HT1080 (cell line): ENCODE results near the gene CALR3. TPM values are rescaled to one million over a fixed set of nuclear protein-coding genes. Genes with fewer than 3 reads are reported as not detected.
"Not testable (repeated sequence)": the region's sequence is repeated elsewhere in the genome, so short reads cannot be mapped to it uniquely, and the experiment has no call there.

Experiments used
- DNase-seq: peaks from one replicate; pipeline ENCODE4 v3.0.0-alpha.2; 2015; ENCODE audit warnings: low read depth
- total RNA-seq: library from RNA; depleted of rRNA; stranded (reverse); fragments of >200 nt; shearing (Covaris generic); gene quantifications from 2 replicates; pipeline ENCODE4 v1.2.3, GENCODE V29; 2014

Gene CALR3
- total RNA-seq, 1 experiment from 2014 or later = not detected

DNA sequence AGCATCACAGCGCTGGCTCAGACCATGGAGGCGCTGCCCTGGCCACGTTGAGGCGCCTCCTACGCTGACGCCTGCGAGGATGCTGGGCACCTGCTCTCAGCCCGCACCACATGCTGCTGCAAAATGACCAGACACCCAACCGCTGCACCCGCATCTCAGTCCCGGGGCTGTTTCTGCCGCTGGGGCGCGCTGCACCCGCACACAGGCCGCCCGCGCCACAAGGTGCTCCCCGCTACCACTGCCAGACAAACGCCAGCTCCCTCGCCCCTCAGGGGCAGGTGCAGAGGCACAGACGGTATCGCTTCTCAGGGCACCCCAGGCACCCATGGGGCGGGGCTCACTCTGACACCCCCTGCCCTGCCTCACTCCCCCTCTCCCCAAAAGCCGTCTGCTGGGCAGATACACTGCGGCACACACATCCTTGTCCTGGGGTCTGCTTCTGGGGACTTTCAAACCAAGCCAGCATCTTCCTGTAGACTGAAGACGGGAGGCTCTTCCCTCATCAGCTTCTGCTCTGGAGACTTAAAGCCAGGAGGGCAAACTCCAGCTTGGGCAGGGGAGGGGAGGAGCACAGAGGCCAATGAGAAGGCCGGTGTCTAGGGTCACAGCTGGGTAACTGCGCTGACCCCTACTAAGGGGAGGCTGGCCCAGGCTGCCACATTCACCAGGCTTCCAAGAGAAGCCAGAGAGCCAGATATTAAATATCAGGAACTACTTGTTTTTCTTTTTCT lies 29.9 kb upstream of the CALR3 start:
- DNase-seq = no peak

DNA sequence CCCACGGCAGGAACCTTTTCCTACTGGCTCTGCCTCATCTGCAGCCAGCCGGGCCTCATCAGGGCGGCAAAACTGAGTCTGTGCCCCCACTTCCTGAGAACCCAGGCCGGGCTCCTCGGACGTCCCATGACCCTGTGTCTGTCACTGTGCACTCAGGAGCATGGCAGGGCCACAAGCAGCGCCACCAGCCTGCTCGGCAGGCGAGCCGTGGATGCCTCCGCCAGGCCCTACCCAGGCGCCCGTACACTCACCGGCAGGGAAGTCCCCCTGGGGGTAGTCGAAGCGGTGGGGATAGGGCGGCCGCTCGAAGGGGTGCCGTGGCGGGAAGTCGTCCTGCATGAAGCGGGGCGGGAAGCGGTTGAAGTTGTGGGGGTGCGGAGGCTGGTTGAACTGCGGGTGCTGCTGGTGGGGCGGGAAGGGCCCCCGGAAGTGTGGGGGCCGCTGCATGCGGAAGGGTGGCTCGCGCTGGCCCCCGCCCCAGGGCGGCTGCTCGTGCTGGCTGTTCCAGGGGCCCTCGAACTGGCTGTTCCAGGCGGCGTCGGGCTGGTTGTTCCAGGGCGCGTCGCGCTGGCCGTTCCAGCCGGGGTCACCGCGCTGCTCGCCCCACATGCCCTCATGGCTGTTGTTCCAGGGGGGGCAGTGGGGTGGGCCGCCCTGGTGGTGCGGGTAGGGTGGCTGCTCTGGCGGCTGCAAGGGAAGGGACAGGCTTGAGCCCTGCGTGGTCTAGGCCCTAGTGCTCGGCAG lies 29.2 kb upstream of the CALR3 start:
- no peak for DNase-seq

DNA sequence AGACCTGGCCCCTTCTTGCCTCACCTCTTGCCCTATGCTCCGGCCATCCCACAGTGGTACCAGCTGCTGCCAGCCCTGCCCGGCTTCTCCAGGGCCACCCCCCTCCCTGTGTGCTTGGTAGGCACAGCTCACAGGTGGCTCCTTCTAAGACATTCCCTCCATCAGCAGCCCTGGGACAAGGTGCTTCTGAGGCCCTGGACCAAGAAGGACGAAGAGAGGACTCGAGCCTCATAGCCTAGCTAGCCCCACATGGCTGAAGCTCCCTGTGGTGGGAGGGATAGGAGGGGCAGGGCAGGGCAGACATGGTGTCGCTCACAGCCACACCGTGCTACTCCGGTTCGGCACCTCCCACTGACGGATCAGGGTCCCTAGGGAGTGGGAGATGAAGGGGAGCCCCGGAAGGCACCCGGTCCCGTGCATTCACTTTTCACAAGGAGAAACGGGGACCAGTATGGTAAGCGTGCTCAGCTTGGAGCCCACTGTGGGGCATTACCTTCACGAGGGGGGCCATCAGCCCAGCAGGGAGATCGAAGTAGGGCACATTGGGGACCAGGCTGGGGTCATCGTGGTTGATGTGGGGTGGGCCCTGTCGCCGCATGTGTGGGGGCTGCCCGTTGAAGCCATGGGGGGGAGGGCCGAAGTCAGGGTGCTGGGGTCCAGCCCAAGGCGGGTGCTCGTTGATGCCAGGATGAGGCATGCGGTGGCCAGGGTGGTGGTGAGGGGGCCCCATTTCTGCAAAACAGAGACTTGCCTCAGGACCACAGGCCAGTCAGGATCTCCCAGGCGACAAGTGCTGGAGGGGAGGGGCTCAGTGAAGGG lies 26.8 kb upstream of the CALR3 start:
- DNase-seq = no peak

DNA sequence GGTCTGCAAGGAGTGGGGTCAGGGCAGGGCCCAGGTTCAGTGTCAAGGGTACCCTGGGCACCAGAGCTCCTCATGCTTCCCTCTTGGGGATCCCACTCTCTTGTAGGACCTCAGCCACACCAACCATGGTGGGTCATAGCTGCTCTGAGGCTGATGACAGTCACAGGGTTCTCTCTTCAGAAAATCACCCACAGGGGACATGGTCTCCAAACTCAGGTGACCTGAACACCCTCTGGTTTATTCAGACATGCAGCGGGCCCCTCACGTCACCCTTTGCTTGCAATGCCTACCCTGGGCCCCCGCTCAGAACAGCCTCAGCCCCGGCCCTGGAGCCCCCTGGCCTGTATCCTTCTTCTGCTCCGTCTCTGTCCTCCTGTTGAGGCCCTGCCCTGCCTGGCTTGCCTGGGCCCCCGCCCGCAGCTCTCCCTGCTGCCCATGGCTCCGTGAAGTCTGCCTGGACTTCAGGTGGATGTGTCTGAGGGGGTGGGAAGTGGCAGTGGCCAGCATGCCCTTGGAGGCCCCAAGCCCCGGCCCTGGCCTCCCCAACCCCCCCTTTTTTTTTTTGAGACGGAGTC lies 25.8 kb upstream of the CALR3 start:
- no peak for DNase-seq

DNA sequence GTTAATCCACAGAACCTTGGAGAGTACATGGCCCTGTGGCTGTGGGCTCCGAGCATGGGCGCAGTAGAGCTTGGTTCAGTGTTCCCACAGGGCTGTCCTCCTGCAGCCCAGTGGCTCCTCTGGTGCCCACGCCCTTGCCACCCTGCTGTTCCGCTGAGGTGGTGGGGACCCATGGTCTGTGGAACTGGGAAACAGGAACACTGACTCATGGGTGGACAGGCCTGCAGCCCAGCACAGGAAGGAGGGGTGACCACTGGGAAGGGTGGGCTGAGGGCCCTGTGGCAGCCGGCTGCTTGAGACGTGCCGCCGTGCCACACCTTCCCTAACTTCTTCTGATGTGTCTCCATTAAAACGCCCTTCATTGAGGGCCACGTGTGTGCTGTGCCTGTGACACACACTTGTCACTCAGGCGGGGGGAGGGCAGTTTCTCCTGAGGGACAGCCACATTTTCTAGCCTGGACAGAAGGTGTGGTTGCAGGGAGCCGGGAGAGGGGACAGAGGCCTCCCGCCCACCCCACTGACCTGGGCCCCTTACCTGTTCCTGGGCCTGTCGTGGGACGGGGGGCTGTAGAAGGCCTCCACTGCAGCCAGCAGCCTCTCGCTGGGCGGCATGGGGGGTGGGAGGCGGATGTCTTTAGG lies 25.1 kb upstream of the CALR3 start:
- DNase-seq = no peak

DNA sequence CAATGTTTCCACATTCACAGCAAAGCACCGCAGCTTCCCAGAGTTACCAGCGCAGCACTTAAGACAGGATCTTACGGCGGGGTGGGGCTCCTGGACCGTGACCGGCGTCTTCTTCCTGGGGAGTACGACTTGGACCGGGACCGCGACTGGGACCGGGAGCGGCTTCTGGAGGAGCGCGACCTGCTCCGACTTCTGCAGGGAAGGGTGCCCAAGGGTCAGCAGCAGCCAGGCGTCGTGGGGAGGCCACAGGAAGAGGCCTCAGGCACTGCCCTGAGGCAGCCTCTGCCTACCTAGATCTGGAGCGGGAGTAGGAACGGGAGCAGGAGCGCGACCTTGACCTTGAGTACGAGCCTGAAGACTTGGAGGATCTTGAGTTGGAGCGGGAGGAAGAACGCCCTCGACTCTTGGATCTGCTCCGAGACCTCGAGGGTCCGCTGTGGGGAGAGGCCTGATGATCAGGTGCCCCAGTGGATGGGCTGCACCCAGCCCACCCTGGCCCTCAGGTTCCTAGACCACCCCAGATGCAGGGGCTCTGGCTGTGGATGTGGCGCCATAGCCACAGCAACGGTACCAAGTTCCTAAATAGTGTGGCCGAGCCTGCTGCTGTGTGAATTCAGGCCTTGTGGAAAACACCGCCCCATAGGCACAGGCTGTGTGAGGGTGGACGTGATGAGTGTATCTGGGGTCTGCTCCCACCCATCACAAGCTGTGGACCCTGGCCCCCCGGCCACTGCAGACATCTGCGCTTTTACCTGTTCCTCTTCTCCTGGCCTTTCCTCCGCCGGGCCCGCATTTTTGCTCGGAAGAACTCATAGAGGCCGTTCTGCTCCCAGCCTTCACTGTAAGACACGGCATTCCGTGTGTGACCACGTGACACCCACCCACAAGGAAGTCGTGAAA lies 24.4 kb upstream of the CALR3 start:
- DNase-seq = no peak

DNA sequence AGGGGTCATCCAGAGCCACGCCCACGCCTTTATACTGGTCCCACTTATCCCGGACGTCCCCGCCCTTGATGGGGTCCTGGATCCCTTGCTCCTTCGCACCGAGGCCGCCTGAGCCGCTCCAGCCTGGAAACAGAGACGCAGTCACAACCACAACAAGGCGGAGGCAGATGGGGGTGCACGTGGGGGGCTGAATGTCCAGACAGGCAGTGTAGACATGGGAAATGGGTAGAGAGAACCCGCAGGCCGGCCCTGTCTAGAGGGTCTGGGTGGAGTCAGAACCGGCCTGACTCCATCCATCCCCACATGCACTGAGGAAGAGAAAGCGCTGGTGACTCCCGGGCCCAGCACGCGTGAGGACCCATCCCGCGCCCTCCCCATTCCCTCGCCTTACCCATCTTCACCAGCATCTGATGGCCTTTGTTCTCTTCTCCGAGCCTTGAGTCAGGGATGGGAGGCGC lies 23.3 kb upstream of the CALR3 start:
- no peak for DNase-seq

DNA sequence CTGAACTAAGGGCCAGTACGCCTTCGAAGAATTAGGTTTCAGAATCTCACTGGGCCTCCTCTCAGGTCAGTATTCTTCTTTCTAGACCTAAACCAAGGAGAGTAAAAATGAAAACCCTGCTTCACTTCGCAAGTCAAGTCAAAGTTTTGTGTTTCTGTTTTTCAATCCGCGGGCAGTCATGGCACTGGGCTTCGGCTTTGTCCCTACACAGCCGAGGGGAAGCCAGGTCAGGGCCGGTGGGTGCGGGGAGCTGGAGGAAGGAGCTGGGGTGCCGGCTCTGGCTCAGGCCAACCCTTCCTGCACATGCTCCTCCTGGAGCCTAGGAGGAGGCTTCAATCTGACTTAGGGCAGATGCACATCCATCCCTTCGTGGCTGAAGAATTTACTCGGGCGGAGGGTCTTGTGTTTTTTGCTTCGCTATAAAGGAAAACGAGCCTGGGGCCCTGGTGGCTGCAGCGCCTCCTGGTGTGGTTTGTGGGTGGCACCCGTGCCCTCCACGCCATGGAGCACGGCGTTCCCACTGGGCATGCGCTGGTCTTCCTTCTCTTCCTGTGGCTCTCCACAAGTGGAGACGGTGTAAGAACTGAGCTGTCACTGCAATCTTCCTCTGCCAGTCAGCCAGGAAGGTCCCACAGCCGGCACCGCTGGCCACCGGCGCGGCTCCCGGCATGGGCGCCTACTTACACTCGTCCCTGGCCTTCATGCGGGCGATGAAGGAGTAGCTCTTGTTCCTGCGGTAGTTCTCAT lies 22.7 kb upstream of the CALR3 start:
- no peak for DNase-seq

DNA sequence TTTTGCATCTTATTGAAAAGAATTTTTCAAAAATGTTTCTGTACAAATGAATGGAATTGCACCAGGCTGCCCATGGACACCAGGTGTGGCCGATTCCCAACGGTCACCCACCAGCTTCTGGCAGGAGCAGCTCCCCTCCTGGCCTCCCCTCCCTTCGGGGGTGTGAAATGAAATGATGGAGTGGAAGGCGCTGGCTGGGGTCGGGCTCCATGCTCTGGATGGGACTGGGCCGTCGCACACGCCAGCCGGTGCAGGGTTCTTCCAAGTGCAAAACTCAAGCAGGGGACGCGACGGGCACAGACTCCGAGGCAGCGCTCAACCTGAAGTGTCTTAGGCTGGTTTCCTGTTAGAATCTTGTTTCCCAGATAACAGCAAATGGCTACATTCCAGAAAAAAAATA lies 22.1 kb upstream of the CALR3 start:
- DNase-seq = no peak

DNA sequence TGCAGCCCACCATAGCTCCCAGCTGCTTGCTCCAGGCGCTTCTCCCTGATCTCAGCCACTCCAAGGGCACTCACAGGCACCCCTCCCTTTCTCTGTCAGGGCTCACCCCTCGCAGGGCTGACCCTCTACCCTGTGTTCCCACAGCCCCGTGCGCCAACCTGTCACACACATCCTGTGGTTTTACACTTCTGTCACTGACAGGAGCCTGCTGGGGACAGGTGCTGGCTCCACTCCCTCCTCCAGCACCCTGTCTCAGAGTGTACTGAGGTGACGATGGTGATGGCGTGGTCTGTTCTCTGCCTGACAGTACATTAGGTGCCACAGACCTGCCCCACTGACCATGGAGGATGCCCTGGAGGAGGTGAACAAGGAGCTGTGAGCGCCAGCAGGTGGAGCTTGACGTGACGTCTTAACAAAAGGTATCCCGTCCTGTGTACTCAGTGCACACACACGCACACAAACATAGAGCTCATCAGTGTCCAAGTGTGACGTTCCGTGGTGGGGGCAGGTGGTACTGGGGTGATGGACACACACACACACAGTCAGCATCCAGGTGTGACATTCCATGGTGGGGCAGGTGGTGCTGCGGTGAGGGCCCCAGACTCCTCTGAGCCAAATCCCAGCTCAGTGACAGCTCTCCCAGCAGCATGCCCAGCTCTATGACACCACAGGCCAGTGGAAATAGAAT lies 21.1 kb upstream of the CALR3 start:
- DNase-seq = no peak

DNA sequence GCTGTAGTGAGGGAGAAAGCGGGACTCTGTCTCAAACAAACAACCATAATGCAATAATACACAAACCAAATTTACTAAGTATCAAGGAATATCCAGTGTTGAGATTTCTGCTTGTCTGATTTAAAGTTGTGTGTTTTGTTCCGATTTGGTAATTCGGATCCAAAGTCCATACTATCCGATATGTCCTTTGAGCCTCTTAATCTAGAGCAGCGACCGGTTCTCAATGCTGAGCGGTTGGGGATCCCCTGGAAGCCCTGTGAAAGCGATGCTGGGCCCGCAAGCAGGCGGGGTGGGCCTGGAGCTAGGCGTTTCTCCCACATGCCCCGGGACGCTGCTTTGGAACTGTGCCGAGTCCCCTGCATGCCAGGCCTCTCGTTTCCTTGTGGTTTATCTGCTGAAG lies 20.4 kb upstream of the CALR3 start:
- DNase-seq = no peak

DNA sequence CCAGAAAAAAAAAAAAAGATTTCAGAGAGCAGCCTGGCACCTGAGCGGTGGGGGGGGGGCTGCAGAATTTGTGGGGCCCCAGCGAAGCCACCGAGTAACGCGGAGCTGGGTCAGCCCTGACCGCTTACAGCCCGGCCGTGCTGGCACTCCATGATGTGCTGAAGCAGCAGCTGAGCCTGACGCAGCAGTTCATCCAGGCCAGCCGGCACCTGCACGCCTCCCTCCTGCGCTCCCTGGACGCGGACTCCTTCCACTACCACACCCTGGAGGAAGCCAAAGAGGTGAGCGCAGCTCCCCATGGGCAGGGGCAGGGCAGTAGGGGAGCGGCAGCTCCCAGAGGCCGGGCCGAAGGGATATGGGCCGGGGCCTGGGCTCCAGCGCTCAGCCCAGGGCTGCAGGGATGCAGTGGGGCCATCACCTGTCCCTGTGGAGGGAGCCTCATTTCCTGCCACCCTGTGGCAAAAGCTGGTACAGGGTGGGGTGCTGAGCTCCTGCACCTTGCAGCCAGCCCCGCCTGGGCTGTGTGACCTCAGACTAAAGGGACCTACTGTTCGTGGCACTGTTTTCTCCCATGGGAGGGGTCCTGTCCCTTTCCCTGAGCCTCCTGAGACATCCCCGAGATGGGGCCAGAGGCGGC lies 18.5 kb upstream of the CALR3 start:
- DNase-seq = no peak

DNA sequence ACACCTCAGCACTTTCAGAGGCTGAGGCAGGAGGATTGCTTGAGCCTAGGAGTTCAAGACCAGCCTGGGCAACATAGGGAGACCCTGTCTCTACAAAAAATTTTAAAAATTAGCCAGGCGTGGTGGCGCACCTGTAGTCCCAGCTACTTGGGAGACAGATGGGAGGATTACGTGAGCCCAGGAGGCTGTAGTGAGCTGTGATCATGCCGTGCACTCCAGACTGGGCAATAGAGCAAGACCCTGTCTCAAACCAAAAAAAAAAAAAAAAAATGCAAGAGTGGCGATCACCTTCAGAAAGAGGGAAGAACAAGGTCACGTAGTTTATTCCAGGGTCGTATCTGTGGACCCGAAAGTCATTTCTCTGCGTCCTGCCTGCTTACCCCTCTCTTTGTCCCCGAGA lies 16.6 kb upstream of the CALR3 start:
- not testable (repeated sequence) for DNase-seq

DNA sequence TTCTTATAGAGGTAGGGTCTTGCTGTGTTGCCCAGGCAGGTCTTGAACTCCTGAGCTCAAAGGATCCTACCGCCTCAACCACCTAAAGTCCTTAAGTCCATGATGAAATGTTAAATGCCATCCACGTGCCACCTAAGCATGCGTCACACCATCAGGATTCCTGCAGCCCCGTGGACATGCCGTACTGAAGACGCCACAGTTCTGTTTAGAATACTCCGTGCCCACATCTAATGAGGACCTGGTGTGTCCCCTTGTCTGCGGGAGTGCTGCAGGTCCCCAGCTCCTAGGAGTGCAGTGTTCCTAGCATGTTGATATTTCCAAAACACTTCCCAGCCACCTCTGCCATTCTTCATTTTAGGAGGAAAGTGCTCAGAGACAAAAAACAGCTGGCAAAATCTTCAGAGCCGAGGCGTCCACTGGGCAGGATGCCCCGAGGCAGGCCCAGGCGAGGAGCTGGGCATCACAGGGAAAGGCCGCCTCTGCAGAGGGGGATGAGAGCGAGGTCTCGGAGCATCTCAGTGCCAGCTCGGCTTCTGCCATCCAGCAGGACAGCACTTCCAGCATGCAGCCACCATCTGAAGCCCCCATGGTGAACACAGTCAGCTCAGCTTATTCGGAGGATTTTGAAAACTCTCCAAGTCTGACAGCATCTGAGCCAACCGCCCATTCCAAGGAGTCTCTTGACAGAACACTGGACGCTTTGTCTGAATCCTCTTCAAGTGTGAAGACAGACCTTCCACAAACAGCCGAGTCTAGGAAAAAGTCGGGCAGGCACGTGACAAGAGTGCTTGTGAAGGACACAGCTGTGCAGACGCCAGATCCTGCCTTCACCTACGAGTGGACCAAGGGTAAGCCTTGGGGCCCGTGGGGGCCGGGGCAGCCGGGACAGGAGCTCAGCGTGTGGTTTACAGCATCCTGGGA lies 13.4 kb upstream of the CALR3 start:
- DNase-seq = no peak

DNA sequence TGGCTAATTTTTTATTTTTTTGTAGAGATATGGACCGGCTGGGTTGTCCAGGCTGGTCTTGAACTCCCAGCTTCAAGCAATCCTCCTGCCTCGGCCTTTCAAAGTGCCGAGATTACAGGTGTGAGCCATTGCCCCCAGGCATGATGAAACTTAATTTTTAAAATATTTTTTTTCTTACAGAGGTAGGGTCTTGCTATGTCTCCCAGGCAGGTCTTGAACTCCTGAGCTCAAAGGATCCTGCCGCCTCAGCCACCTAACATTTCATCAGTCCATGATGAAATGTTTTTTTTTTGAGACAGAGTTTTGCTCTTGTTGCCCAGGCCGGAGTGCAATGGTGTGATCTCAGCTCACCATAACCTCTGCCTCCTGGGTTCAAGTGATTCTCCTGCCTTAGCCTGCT lies 12.6 kb upstream of the CALR3 start:
- DNase-seq = no peak

DNA sequence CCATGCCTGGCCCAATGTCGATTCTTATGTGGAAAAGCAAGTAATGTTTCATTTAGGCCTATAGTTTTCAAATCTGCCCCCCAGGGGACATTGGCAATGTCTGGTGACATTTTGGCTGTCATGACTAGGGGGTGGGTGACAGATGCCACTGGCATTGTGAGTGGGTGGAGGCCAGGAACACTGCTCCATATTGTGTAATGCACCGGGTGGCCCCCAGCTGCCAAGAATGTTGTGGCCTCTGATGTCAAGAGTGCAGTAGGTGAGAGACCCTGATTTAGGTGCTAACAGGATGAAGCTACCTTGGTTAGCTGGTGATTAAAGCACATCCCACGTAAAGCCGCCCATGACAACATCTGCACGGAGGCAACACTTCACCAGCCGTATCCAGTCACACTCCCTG lies 11.0 kb upstream of the CALR3 start:
- DNase-seq = no peak

DNA sequence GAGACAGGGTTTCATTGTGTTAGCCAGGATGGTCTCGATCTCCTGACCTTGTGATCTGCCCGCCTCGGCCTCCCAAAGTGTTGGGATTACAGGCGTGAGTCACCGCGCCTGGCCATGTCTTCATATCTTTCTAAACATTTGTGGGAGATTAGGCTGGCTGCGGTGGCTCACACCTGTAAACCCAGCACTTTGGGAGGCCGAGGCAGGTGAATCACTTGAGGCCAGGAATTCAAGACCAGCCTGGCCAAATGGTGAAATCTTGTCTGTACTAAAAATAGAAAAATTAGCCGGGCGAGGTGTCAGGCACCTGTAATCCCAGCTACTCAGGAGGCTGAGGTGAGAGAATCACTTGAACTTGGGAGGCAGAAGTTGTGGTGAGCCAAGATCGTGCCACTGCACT lies 10.2 kb upstream of the CALR3 start:
- DNase-seq = not testable (repeated sequence)
